ENCODE data around the gene CD276.

DNA sequence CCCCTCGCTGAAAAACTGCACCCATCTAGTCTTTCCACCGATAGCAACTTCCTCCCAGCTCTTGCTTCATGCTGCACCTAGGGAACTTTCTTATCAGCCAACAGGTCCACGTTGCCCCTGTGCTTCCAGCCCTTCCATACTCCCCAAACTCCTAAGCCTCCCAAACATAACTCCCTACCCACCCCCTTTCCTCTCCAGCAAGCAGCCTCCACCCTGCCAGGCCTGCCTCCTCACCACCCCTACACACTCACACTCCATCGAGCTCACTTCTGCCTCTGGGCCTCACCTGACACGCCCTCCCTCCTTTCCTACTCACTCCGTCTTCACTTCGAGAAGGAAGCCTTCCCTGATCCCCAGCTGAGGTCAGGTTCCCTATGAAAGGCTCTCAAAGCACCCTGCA lies 60.9 kb downstream of the CD276 start:
- TF ChIP-seq, protein P1, sequence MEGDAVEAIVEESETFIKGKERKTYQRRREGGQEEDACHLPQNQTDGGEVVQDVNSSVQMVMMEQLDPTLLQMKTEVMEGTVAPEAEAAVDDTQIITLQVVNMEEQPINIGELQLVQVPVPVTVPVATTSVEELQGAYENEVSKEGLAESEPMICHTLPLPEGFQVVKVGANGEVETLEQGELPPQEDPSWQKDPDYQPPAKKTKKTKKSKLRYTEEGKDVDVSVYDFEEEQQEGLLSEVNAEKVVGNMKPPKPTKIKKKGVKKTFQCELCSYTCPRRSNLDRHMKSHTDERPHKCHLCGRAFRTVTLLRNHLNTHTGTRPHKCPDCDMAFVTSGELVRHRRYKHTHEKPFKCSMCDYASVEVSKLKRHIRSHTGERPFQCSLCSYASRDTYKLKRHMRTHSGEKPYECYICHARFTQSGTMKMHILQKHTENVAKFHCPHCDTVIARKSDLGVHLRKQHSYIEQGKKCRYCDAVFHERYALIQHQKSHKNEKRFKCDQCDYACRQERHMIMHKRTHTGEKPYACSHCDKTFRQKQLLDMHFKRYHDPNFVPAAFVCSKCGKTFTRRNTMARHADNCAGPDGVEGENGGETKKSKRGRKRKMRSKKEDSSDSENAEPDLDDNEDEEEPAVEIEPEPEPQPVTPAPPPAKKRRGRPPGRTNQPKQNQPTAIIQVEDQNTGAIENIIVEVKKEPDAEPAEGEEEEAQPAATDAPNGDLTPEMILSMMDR (conservative IDR thresholded peaks at IDR 0.05) = no peak
- TF ChIP-seq ZFX (IDR thresholded peaks at IDR 0.05) = no peak

All from C4-2B (cell line).